WERI-Rb-1 (cell line): ENCODE results near the gene JPH3.
"Not testable (repeated sequence)": the region's sequence is repeated elsewhere in the genome, so short reads cannot be mapped to it uniquely, and the experiment has no call there.

Experiments
- DNase-seq: peaks from one replicate; pipeline ENCODE4 v3.0.0-alpha.2; 2020
- H3K27ac ChIP-seq: fragments of 250-450 bp; sonication (Bioruptor Pico); 2 replicates; pipeline ENCODE4 v1.5.1; 2020; ENCODE audit warnings: mild to moderate bottlenecking, moderate library complexity
- H3K27me3 ChIP-seq: fragments of 250-450 bp; sonication (Bioruptor Pico); 2 replicates; pipeline ENCODE4 v1.5.1; 2021; ENCODE audit warnings: mild to moderate bottlenecking, low read depth, moderate library complexity; ENCODE audit not compliant: insufficient read depth, severe bottlenecking
- H3K36me3 ChIP-seq: fragments of 250-450 bp; sonication (Bioruptor Pico); 2 replicates; pipeline ENCODE4 v1.5.1; 2020; ENCODE audit warnings: mild to moderate bottlenecking, moderate library complexity
- H3K4me3 ChIP-seq: 2 replicates; pipeline ENCODE4 v1.5.1; 2011; ENCODE audit warnings: low read depth, mild to moderate bottlenecking, control low read depth, low read length
- H3K9me3 ChIP-seq: fragments of 250-450 bp; sonication (Bioruptor Pico); 2 replicates; pipeline ENCODE4 v1.5.1; 2021; ENCODE audit warnings: mild to moderate bottlenecking, moderate library complexity; ENCODE audit not compliant: severe bottlenecking
- TF ChIP-seq, protein P1 (sequence below): IDR thresholded peaks from 2 replicates; pipeline ENCODE4 v1.5.1; 2011; ENCODE audit warnings: low read depth, mild to moderate bottlenecking, control low read depth, inconsistent platforms, low read length

The JPH3 gene

DNA sequence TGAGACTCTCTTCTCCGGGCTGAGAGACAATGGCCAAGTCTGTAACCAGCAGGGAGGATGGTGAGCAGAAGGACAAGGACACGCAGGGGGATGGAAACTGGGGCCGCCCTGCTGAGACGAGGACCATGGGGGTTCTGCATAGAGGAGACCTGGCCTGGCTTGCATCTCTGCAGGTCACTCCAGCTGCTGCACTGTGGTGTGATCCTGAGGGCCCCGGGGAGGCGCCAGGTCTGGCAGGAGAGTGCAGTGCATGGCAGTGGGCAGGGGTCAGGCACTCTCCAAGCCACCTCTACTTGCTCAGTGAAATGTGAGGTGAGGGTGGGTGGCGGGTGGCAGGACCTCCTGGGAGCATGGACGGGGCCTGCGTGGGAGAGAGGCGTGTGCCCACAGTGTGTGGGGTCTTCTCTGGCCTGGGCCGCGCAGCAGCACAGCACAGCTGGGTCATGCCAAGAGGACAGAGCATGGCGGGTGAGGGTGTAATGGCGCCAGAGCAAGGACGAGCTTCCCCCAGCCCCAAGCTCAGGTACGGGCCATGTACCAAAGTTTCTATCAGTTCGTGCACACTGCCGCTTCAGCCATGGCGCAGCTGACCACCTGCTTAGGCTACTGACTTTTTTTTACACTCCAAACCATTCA lies 120.4 kb downstream of the JPH3 start:
- no peaks in the 10 kb centered on the region for H3K27me3 ChIP-seq
- peak overlapping the region; percentile 86 for H3K27ac ChIP-seq
- TF ChIP-seq, protein P1, sequence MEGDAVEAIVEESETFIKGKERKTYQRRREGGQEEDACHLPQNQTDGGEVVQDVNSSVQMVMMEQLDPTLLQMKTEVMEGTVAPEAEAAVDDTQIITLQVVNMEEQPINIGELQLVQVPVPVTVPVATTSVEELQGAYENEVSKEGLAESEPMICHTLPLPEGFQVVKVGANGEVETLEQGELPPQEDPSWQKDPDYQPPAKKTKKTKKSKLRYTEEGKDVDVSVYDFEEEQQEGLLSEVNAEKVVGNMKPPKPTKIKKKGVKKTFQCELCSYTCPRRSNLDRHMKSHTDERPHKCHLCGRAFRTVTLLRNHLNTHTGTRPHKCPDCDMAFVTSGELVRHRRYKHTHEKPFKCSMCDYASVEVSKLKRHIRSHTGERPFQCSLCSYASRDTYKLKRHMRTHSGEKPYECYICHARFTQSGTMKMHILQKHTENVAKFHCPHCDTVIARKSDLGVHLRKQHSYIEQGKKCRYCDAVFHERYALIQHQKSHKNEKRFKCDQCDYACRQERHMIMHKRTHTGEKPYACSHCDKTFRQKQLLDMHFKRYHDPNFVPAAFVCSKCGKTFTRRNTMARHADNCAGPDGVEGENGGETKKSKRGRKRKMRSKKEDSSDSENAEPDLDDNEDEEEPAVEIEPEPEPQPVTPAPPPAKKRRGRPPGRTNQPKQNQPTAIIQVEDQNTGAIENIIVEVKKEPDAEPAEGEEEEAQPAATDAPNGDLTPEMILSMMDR, result no peak
- no peaks in the 10 kb centered on the region for H3K36me3 ChIP-seq
- DNase-seq, result no peak
- no peak overlapping the region for H3K4me3 ChIP-seq
- no peaks in the 10 kb centered on the region for H3K9me3 ChIP-seq

DNA sequence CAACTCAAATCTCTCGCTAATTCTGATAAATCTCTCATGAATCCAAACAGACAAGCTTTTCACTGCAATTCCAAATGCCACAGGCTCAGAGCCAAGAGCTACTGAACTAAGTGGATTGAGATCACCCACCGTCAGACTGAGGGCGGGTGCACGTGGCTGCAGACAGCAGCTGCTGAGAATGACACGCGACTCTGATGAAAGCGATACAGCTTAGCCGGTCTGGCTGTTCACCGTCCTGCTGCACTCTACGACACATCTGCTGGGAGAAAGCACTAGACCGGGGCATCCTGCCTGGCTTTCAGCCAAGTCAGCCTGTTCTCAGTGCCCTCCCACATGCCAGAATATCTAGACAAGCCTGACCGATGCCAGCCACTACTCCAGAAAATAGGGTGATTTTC lies 120.9 kb downstream of the JPH3 start:
- no peak overlapping the region for H3K4me3 ChIP-seq
- TF ChIP-seq, protein P1, result no peak
- peak overlapping the region; percentile 86 for H3K27ac ChIP-seq
- no peaks in the 10 kb centered on the region for H3K27me3 ChIP-seq
- peak; percentile 91 for DNase-seq
- no peaks in the 10 kb centered on the region for H3K9me3 ChIP-seq
- no peaks in the 10 kb centered on the region for H3K36me3 ChIP-seq

DNA sequence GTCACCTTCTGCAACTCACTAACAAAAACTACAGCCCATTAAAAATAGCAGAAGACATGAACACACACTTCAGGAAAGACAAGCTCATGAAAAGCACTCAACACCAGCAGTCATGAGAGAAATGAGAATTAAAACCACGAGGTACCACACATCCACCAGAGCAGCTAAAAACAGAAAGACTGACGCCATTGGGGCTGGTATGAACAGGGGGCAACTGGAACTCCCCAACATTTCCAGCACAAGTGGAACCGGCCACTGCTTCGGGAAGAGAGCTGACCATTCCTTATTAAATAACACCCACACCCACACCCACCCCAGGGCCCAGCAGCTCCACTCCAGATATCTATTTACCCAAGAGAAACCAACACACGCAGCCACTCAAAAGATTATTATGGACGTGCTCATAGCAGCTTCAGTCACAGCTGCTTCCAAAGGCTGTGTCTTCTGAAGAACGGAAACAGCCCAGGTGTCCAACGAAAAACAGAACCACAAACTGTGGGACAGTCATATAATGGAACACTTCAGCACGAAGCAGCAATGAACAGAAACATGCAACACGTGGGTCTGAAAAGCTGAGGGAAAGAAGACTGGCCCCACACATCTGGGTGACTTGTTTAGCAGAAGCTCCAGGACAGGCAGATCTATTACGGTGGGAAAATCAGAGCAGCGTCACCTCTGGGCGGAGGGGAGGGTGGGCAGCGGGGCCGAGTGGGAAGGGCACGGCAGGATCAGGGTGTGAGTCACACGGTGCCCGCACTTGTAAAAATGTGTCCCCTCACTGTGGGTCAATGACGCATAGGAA lies 122.4 kb downstream of the JPH3 start:
- DNase-seq, result no peak
- Histone ChIP-seq H3K36me3 (no peaks in the 10 kb centered on the region), H3K9me3 (no peaks in the 10 kb centered on the region), H3K27ac (peak overlapping the region; percentile 85), H3K4me3 (no peak overlapping the region), H3K27me3 (no peaks in the 10 kb centered on the region)
- TF ChIP-seq, protein P1, result no peak

DNA sequence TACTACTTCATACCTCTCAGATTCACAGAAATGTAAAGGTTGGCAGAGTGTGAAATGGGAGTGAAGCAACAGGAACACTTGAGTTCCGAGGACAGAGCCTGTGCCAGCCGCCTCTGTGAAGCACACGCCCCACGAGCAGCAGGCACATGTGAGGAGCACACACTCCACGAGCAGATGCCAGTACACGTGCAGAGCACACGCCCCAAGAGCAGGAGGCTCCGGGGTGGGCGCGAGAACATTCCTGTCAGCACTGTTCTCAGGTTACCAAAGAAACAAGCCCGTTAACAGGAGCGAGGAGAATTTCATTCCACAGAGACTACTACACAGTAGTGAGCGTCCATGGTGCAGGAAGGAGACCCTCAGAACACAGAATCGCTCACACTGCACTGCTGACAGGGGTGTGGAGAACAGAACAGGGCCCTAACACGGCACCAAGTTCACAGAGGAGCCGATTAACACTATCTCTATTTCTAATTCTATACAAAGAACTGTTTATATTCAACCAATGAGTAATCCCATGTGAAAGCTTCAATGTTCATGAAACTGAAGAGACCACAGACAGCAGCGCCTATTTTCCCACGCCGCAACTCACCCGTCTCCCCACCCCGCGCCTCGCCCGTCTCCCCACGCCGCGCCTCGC lies 123.4 kb downstream of the JPH3 start:
- TF ChIP-seq, protein P1, result no peak
- H3K9me3 ChIP-seq, result no peaks in the 10 kb centered on the region
- no peak overlapping the region for H3K27ac ChIP-seq
- H3K36me3 ChIP-seq, result no peaks in the 10 kb centered on the region
- DNase-seq, result no peak
- H3K27me3 ChIP-seq, result no peaks in the 10 kb centered on the region
- H3K4me3 ChIP-seq, result no peak overlapping the region

DNA sequence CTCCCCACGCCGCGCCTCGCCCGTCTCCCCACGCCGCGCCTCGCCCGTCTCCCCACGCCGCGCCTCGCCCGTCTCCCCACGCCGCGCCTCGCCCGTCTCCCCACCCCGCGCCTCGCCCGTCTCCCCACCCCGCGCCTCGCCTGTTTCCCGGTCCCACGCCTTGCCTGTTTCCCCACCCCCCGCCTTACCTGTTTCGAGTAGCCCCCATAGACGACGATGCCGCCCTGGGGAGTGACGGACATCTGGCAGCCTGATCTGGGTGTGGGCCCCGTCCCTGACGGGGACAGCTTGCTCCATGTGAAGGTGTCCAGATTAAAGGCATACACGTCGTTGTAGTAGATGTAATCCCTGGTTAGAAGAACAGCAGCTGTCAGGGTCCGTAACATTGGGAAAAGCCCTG lies 124.3 kb downstream of the JPH3 start:
- H3K4me3 ChIP-seq, H3K36me3 ChIP-seq, H3K9me3 ChIP-seq, H3K27me3 ChIP-seq: not testable (repeated sequence)
- H3K27ac ChIP-seq, result peak overlapping the region; percentile 54
- DNase-seq, result peak; percentile 37

DNA sequence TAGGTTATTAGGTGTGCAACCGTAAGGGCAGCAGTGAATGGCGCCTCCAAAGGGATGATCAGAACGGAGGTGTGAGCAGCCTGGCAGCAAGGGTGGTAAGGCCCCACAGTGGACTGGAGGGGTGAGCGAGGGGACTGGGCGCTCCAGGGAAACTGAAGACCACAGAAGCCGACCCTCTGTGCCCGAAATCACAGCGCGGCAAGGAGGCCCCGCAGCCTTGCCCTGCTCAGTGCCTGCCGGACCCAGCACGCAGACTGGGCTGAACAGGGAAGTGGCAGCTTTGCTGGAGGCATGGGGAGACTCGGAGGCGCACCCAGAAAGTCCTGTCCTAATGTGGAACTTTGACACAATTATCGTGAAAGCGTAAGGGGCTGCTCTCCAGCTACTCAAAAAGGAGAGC lies 125.0 kb downstream of the JPH3 start:
- no peaks in the 10 kb centered on the region for H3K9me3 ChIP-seq
- TF ChIP-seq, protein P1, result no peak
- H3K36me3 ChIP-seq, result no peaks in the 10 kb centered on the region
- H3K27me3 ChIP-seq, result no peaks in the 10 kb centered on the region
- no peak overlapping the region for H3K4me3 ChIP-seq
- DNase-seq, result no peak
- H3K27ac ChIP-seq, result peak overlapping the region; percentile 54
